Fibroblast of mammary gland (primary cell): Measurements from ENCODE around the gene MAEA.
A peak's percentile ranks its signal among the peaks of the same experiment; 100 is the strongest.

ENCODE experiments used
- DNase-seq: peaks from one replicate; pipeline ENCODE4 v3.0.0-alpha.2; 2010; ENCODE audit warnings: low read depth
- H3K4me3 ChIP-seq: 2 replicates; pipeline ENCODE4 v1.5.1; 2011; ENCODE audit warnings: low read depth, mild to moderate bottlenecking, low read length, moderate library complexity; ENCODE audit not compliant: control insufficient read depth
- CTCF ChIP-seq: conservative IDR thresholded peaks from 2 replicates; pipeline ENCODE4 v1.5.1; 2011; ENCODE audit warnings: low read depth, low read length, inconsistent platforms; ENCODE audit not compliant: control insufficient read depth, insufficient read depth

MAEA gene

GRCh38 chr4:1300466-1301455 is 11.1 kb downstream of the MAEA start:
- H3K4me3 ChIP-seq: no peak overlapping the region
- DNase-seq: peak; percentile 88
- no peak for TF ChIP-seq CTCF

GRCh38 chr4:1302159-1302558 is 12.5 kb downstream of the MAEA start:
- TF ChIP-seq CTCF: no peak
- no peak overlapping the region for H3K4me3 ChIP-seq
- DNase-seq: no peak

- no peak for DNase-seq
- TF ChIP-seq CTCF: no peak
- no peak overlapping the region for H3K4me3 ChIP-seq
Measured at GRCh38 chr4:1305261-1305711, 15.6 kb downstream of the MAEA start.

GRCh38 chr4:1305781-1306455 is 16.2 kb downstream of the MAEA start:
- no peak for DNase-seq
- no peak for TF ChIP-seq CTCF
- no peak overlapping the region for H3K4me3 ChIP-seq

- TF ChIP-seq CTCF: no peak
- no peak overlapping the region for H3K4me3 ChIP-seq
Measured at GRCh38 chr4:1307951-1308735, 18.5 kb downstream of the MAEA start.

GRCh38 chr4:1309261-1310010 is 19.7 kb downstream of the MAEA start:
- peak overlapping the region; percentile 58 for H3K4me3 ChIP-seq
- TF ChIP-seq CTCF: no peak
- DNase-seq: peak; percentile 93

More at GRCh38 chr4:1307951-1308735, 18.5 kb downstream of the MAEA start:
- DNase-seq: no peak
